A549 (cell line): ENCODE data around the gene PRELP. TPM values are rescaled to one million over a fixed set of nuclear protein-coding genes. Genes with fewer than 3 reads are reported as not detected.
A peak's percentile ranks its signal among the peaks of the same experiment; 100 is the strongest.

Experiments
- ATAC-seq, 2 experiments: fragments of 200-7000 bp in 1 of 2; fragments of >200 bp in 1 of 2; cut with Nextera tagmentation in 1 of 2; cut with Tn5 transposase in 1 of 2; 3 replicates each; pipeline versions ENCODE4 v1.8.0 to v1.9.1; 2018 to 2020; ENCODE audit warnings: mild to moderate bottlenecking in 1 of 2, moderate library complexity in 1 of 2
- CTCF ChIA-PET: fragments of 300-600 bp; sonication (Branson Sonifier 250); formaldehyde crosslinking; extraction: SDS; loops from one replicate; lab custom pipeline; 2021; ENCODE audit warnings: antibody characterized with exemption, inconsistent platforms; lab: Yijun Ruan, JAX
- POLR2A ChIA-PET: fragments of 350-600 bp; formaldehyde crosslinking; extraction: SDS; loops from one replicate; lab custom pipeline; 2021; ENCODE audit warnings: antibody characterized with exemption, inconsistent platforms; lab: Yijun Ruan, JAX
- DNase-seq, 2 experiments: peaks; one replicate each; pipeline versions ENCODE4 v3.0.0 to v3.0.0-alpha.2; 2011 to 2016; ENCODE audit warnings: low read depth in 1 of 2, low spot score in 1 of 2
- FAIRE-seq: peaks from 2 replicates; lab custom pipeline; 2011; peaks lifted over from hg19 to GRCh38; lab: Jason Lieb, UNC
- H3K27ac ChIP-seq, 2 experiments: fragments of >200 bp; sonication (Bioruptor Twin); formaldehyde crosslinking; 3 replicates each; pipeline ENCODE4 v1.5.1; 2016 to 2017
- H3K4me1 ChIP-seq: fragments of >200 bp; sonication (Bioruptor Twin); formaldehyde crosslinking; 3 replicates; pipeline ENCODE4 v1.6.1; 2016
- H3K4me2 ChIP-seq: fragments of >200 bp; sonication (Bioruptor Twin); formaldehyde crosslinking; 3 replicates; pipeline ENCODE4 v1.6.1; 2016
- H3K4me3 ChIP-seq: fragments of >200 bp; sonication (Bioruptor Twin); formaldehyde crosslinking; 3 replicates; pipeline ENCODE4 v1.5.1; 2016
- H3K9me3 ChIP-seq: fragments of >200 bp; sonication (Bioruptor Twin); formaldehyde crosslinking; 3 replicates; pipeline ENCODE4 v1.6.1; 2016
- BCL3 ChIP-seq: fragments of >200 bp; sonication (Bioruptor Twin); formaldehyde crosslinking; IDR thresholded peaks from 3 replicates; pipeline ENCODE4 v1.6.1; 2016
- CEBPB ChIP-seq, 2 experiments: fragments of >200 bp in 1 of 2; sonication (Bioruptor Twin) in 1 of 2; formaldehyde crosslinking in 1 of 2; IDR thresholded peaks; 2 replicates each; pipeline ENCODE4 v1.6.1; 2012 to 2016
- ELK1 ChIP-seq: fragments of 150-350 bp; IDR thresholded peaks from 2 replicates; pipeline ENCODE4 v1.6.1; 2014; ENCODE audit warnings: low read depth, mild to moderate bottlenecking, low read length
- EP300 ChIP-seq, 2 experiments: fragments of >200 bp; sonication (Bioruptor Twin); formaldehyde crosslinking; IDR thresholded peaks; 2 replicates in 1 of 2; 3 replicates in 1 of 2; pipeline ENCODE4 v1.6.1; 2016 to 2017
- ESRRA ChIP-seq: fragments of 150-350 bp; IDR thresholded peaks from 2 replicates; pipeline ENCODE4 v1.6.1; 2014; ENCODE audit warnings: mild to moderate bottlenecking, low read length, borderline replicate concordance
- FOSB ChIP-seq: fragments of 250-450 bp; sonication (Bioruptor Pico); IDR thresholded peaks from 2 replicates; pipeline ENCODE4 v1.5.0; 2020; ENCODE audit warnings: mild to moderate bottlenecking, moderate library complexity
- FOSL2 ChIP-seq, 2 experiments: fragments of 450-650 bp in 1 of 2; fragments of >200 bp in 1 of 2; sonication (Bioruptor Twin) in 1 of 2; formaldehyde crosslinking; IDR thresholded peaks; 2 replicates each; pipeline versions ENCODE4 v1.5.0 to v1.6.1; 2016 to 2020; ENCODE audit warnings: mild to moderate bottlenecking in 1 of 2, moderate library complexity in 1 of 2
- HDAC2 ChIP-seq: fragments of 200-600 bp; sonication (generic); IDR thresholded peaks from 2 replicates; pipeline ENCODE4 v1.6.1; 2016
- JUN ChIP-seq, 2 experiments: fragments of >200 bp; sonication (Bioruptor Twin); formaldehyde crosslinking; IDR thresholded peaks; 2 replicates in 1 of 2; 3 replicates in 1 of 2; pipeline ENCODE4 v1.6.1; 2016 to 2017
- JUNB ChIP-seq: fragments of >200 bp; sonication (Bioruptor Twin); formaldehyde crosslinking; IDR thresholded peaks from 2 replicates; pipeline ENCODE4 v1.6.1; 2016
- KDM5A ChIP-seq: fragments of 200-600 bp; sonication (generic); IDR thresholded peaks from 2 replicates; pipeline ENCODE4 v1.6.1; 2016; ENCODE audit warnings: antibody characterized with exemption, mild to moderate bottlenecking
- MAFK ChIP-seq: fragments of 450-650 bp; IDR thresholded peaks from 2 replicates; pipeline ENCODE4 v1.6.1; 2014; ENCODE audit not compliant: partially characterized antibody
- RAD21 ChIP-seq, 2 experiments: fragments of >200 bp in 1 of 2; sonication (Bioruptor Twin) in 1 of 2; formaldehyde crosslinking in 1 of 2; IDR thresholded peaks in 1 of 2; conservative IDR thresholded peaks in 1 of 2; 2 replicates in 1 of 2; 3 replicates in 1 of 2; pipeline ENCODE4 v1.6.1; 2012 to 2018; ENCODE audit warnings: inconsistent platforms in 1 of 2
- RARB ChIP-seq: fragments of 250-450 bp; sonication (Bioruptor Pico); IDR thresholded peaks from 2 replicates; pipeline ENCODE4 v1.8.0; 2021; ENCODE audit warnings: mild to moderate bottlenecking, moderate library complexity
- SMC3 ChIP-seq: fragments of >200 bp; sonication (Bioruptor Twin); formaldehyde crosslinking; IDR thresholded peaks from 3 replicates; pipeline ENCODE4 v1.6.1; 2018; ENCODE audit warnings: inconsistent platforms
- TFCP2L1 ChIP-seq: fragments of 250-450 bp; sonication (Bioruptor Pico); IDR thresholded peaks from 2 replicates; pipeline ENCODE4 v1.5.0; 2021; ENCODE audit warnings: mild to moderate bottlenecking
- TP53 ChIP-seq: fragments of 250-450 bp; sonication (Bioruptor Pico); IDR thresholded peaks from 2 replicates; pipeline ENCODE4 v1.5.0; 2021; ENCODE audit warnings: mild to moderate bottlenecking, moderate library complexity
- WGBS: methylation state at CpG from one replicate; pipeline ENCODE4 v1.1.6; 2017; ENCODE audit errors: missing lambda C conversion rate; 5-methylcytosine and 5-hydroxymethylcytosine counted together
- polyA plus RNA-seq, 4 experiments: library from polyadenylated mRNA; depleted of rRNA in 3 of 4; stranded (reverse); fragments of >200 nt; fragmentation: RNase III in 1 of 4; extraction: RNeasy Plus Mini Kit Qiagen cat#74134 plus additional on column Dnase treatment in 1 of 4; gene quantifications; 2 replicates in 3 of 4; 3 replicates in 1 of 4; pipeline ENCODE4 v1.2.3, GENCODE V29; 2011 to 2017
- TF ChIP-seq, protein P1 (sequence below): fragments of >200 bp; sonication (Bioruptor Twin); formaldehyde crosslinking; IDR thresholded peaks from 2 replicates; pipeline ENCODE4 v1.6.1; 2016
- TF ChIP-seq, protein P2 (sequence below): fragments of >200 bp; sonication (Bioruptor Twin); formaldehyde crosslinking; IDR thresholded peaks from 3 replicates; pipeline ENCODE4 v1.5.1; 2016

PRELP gene
- polyA plus RNA-seq, 2 of the 4 experiments (the other 2 are of a cell fraction), result not detected

DNA sequence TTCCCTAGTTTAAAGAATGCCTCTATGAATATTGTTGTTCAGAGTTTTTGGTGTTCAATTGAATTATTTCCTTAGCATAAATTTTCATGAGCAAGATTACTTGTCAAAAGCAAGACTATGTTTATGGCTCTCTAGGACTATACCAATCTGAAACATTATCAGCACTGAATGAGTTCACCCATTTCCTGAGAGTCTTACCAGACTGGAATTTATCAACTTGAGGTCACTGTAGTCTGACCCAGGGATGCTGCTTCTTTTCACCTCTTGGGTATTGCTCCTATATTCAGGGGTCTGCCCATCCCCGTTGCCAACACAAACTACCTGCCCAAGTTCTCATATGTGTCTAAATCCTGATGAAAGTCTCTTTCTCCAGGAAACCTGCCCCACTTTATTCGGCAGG is 61.0 kb downstream of the PRELP start:
- H3K9me3 ChIP-seq, result no peaks in the 10 kb centered on the region
- TF ChIP-seq ESRRA, result no peak
- no peak for TF ChIP-seq HDAC2
- no peak for TF ChIP-seq TP53
- TF ChIP-seq FOSB (CRISPR knock-in tag), result no peak
- TF ChIP-seq, all 56 proteins: peak for 0
- ATAC-seq (peak; percentile 37 to 50; a peak in 4 of 6 replicates), DNase-seq (no peak), FAIRE-seq (no peak)
- Histone ChIP-seq H3K27ac (peak overlapping the region; percentile 72 to 84), H3K4me2 (peak overlapping the region; percentile 68), H3K4me3 (no peak overlapping the region), H3K4me1 (peaks cover 56% of the 10 kb centered on the region)
- WGBS, result 13% methylated on average over 2 of the region's 2 CpGs
- ChIA-PET POLR2A (interaction anchor here (2.2 kb wide), 1 partner anchor 21 kb away, joined by 7 read pairs; no protein-coding TSS in a partner anchor), CTCF (interaction anchor here (1.1 to 3.1 kb wide), 3 partner anchors 11 to 32 kb away, joined by 3 to 21 read pairs (median 6); no protein-coding TSS in a partner anchor)

DNA sequence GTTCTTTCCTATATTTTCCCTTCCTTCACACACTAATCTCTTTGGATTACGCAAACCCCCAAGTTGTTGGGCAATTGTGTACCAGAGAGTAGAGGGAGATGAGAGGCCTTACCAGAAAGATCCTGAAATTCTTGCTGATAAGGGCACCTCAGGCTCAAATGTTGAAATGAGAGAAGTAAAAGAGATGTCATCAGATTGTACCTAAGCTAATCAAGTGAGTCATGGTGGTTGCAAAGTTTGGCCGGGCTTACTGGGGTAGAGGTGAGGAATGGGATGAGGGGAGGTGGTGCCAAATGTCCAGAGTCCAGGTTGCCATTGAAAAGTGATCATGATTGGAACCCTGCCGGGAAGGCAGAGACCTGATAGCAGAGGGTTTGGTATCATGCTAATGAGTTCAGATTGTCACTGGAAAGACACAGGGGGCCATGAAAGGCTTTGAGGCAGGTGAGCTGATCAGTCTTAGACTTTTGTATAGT is 61.4 kb downstream of the PRELP start:
- DNase-seq (peak in 1 of 2 experiments; percentile 72), FAIRE-seq (no peak), ATAC-seq (peak; percentile 71 to 85)
- H3K4me3 ChIP-seq, result peak overlapping the region; percentile 14; the same call in 1 of the 3 replicates
- CTCF ChIA-PET, result interaction anchor here (1.1 to 3.1 kb wide), 4 partner anchors 10 to 89 kb away, joined by 3 to 21 read pairs (median 5); no protein-coding TSS in a partner anchor
- H3K27ac ChIP-seq, result peak overlapping the region; percentile 72 to 84
- H3K4me1 ChIP-seq, result peaks cover 56% of the 10 kb centered on the region
- POLR2A ChIA-PET, result interaction anchor here (2.2 kb wide), 1 partner anchor 21 kb away, joined by 7 read pairs; no protein-coding TSS in a partner anchor
- 31% methylated on average over 3 of the region's 3 CpGs for WGBS
- H3K9me3 ChIP-seq, result no peaks in the 10 kb centered on the region
- H3K4me2 ChIP-seq, result peak overlapping the region; percentile 68
- TF ChIP-seq ESRRA (no peak), JUN (IDR thresholded peaks at IDR 0.05) (peak; percentile 71 to 87; a peak in 4 of 5 replicates), FOSL2 (IDR thresholded peaks at IDR 0.05) (peak; percentile 80), FOSL2 (CRISPR knock-in tag; IDR thresholded peaks at IDR 0.05) (peak; percentile 65), KDM5A (no peak), TFCP2L1 (CRISPR knock-in tag) (no peak), CEBPB (IDR thresholded peaks at IDR 0.05) (peak; percentile 97 to 99), BCL3 (peak; percentile 81; the same call in 1 of the 3 replicates), RARB (CRISPR knock-in tag) (no peak), MAFK (peak; percentile 40), EP300 (IDR thresholded peaks at IDR 0.05) (peak; percentile 68 to 85; a peak in 3 of 5 replicates), FOSB (CRISPR knock-in tag) (no peak), RAD21 (conservative IDR thresholded peaks at IDR 0.05 in 1 of 2, IDR thresholded peaks at IDR 0.05 in 1 of 2) (peak in 1 of 2 experiments; percentile 52; a peak in 2 of 5 replicates), SMC3 (peak; percentile 46; the same call in 2 of the 3 replicates), JUNB (peak; percentile 89), ELK1 (no peak)
- TF ChIP-seq, protein P1, sequence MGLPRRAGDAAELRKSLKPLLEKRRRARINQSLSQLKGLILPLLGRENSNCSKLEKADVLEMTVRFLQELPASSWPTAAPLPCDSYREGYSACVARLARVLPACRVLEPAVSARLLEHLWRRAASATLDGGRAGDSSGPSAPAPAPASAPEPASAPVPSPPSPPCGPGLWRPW, result peak; percentile 95
- TF ChIP-seq, protein P2, sequence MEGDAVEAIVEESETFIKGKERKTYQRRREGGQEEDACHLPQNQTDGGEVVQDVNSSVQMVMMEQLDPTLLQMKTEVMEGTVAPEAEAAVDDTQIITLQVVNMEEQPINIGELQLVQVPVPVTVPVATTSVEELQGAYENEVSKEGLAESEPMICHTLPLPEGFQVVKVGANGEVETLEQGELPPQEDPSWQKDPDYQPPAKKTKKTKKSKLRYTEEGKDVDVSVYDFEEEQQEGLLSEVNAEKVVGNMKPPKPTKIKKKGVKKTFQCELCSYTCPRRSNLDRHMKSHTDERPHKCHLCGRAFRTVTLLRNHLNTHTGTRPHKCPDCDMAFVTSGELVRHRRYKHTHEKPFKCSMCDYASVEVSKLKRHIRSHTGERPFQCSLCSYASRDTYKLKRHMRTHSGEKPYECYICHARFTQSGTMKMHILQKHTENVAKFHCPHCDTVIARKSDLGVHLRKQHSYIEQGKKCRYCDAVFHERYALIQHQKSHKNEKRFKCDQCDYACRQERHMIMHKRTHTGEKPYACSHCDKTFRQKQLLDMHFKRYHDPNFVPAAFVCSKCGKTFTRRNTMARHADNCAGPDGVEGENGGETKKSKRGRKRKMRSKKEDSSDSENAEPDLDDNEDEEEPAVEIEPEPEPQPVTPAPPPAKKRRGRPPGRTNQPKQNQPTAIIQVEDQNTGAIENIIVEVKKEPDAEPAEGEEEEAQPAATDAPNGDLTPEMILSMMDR, result no peak
- TF ChIP-seq, all 56 proteins: peak for 10
